K562 (cell line): ENCODE data around the gene SLIT1. TPM values are rescaled to one million over a fixed set of nuclear protein-coding genes. Genes with fewer than 3 reads are reported as not detected.

Source experiments
- BHLHE40 ChIP-seq: IDR thresholded peaks from 2 replicates; pipeline ENCODE4 v1.6.1; 2011; ENCODE audit warnings: low read length, improper control_type of control experiment
- CXXC5 ChIP-seq: fragments of 250-450 bp; sonication (Bioruptor Pico); IDR thresholded peaks from 2 replicates; pipeline ENCODE4 v1.8.0; 2022; ENCODE audit warnings: inconsistent platforms, mild to moderate bottlenecking, moderate library complexity
- DNMT1 ChIP-seq: fragments of 450-650 bp; IDR thresholded peaks from 2 replicates; pipeline ENCODE4 v1.6.1; 2016; ENCODE audit warnings: antibody characterized with exemption, mild to moderate bottlenecking
- EP300 ChIP-seq: IDR thresholded peaks from 2 replicates; pipeline ENCODE4 v1.6.1; 2012; ENCODE audit warnings: low read length, improper control_type of control experiment
- MEIS2 ChIP-seq: fragments of 450-650 bp; IDR thresholded peaks from 2 replicates; pipeline ENCODE4 v1.6.1; 2014; ENCODE audit warnings: mild to moderate bottlenecking; ENCODE audit not compliant: partially characterized antibody
- MYC ChIP-seq, 2 experiments: fragments of 250-450 bp in 1 of 2; sonication (Bioruptor Pico) in 1 of 2; IDR thresholded peaks; 2 replicates each; pipeline versions ENCODE4 v1.5.1 to v1.6.1; 2012 to 2021; ENCODE audit warnings: low read depth in 2 of 2, borderline replicate concordance in 1 of 2, improper control_type of control experiment in 1 of 2, low read length in 1 of 2, mild to moderate bottlenecking in 1 of 2, moderate library complexity in 1 of 2
- NR3C1 ChIP-seq: sonication (generic); formaldehyde crosslinking; IDR thresholded peaks from 2 replicates; pipeline ENCODE4 v1.8.1; 2022; ENCODE audit warnings: missing genetic modification reagents
- PHTF2 ChIP-seq: fragments of 250-450 bp; sonication (Bioruptor Pico); IDR thresholded peaks from 2 replicates; pipeline ENCODE4 v1.5.0; 2021; ENCODE audit warnings: mild to moderate bottlenecking
- PML ChIP-seq: IDR thresholded peaks from 2 replicates; pipeline ENCODE4 v1.6.1; 2012; ENCODE audit warnings: low read length, inconsistent platforms
- RBM34 ChIP-seq: fragments of 200-400 bp; formaldehyde crosslinking; IDR thresholded peaks from 2 replicates; pipeline ENCODE4 v1.6.1; 2018; ENCODE audit warnings: low read length, borderline replicate concordance; ENCODE audit not compliant: insufficient read depth
- REST ChIP-seq, 2 experiments: fragments of 450-650 bp; formaldehyde crosslinking in 1 of 2; IDR thresholded peaks; 2 replicates each; pipeline versions ENCODE4 v1.4.0 to v1.6.1; 2014 to 2020; ENCODE audit warnings: mild to moderate bottlenecking in 2 of 2, borderline replicate concordance in 1 of 2, low read depth in 1 of 2
- TEAD1 ChIP-seq, 2 experiments: fragments of 450-650 bp in 1 of 2; sonication (generic) in 1 of 2; formaldehyde crosslinking; IDR thresholded peaks; 2 replicates each; pipeline versions ENCODE4 v1.4.0 to v1.8.0; 2020 to 2022; ENCODE audit warnings: mild to moderate bottlenecking in 2 of 2, missing genetic modification reagents in 1 of 2
- TEAD4 ChIP-seq, 2 experiments: sonication (generic) in 1 of 2; formaldehyde crosslinking in 1 of 2; IDR thresholded peaks; 2 replicates each; pipeline versions ENCODE4 v1.6.1 to v1.8.0; 2012 to 2022; ENCODE audit warnings: borderline replicate concordance in 1 of 2, inconsistent platforms in 1 of 2, low read length in 1 of 2, mild to moderate bottlenecking in 1 of 2, missing genetic modification reagents in 1 of 2
- TRIM28 ChIP-seq: fragments of 450-650 bp; IDR thresholded peaks from 2 replicates; pipeline ENCODE4 v1.6.1; 2017
- ZNF316 ChIP-seq: fragments of 450-650 bp; IDR thresholded peaks from 2 replicates; pipeline ENCODE4 v1.6.1; 2016
- polyA plus RNA-seq, 8 experiments: library from polyadenylated mRNA; depleted of rRNA in 4 of 8; stranded (reverse) in 5 of 8; unstranded in 3 of 8; fragments of >200 nt; fragmentation: Nextera tagmentation in 2 of 8; fragmentation: Illumina TruSeq in 1 of 8; extraction: Ambion mirVana in 2 of 8; extraction: Trizol in 1 of 8; gene quantifications; 2 replicates each; pipeline versions ENCODE4 v1.2.1 to v1.2.3, GENCODE V29; 2011 to 2014; ENCODE audit warnings: inconsistent platforms in 1 of 8, missing spikeins in 1 of 8
- total RNA-seq, 7 experiments: library from RNA; depleted of rRNA in 6 of 7; stranded (reverse); fragments of >200 nt in 6 of 7; fragmentation: Illumina TruSeq in 2 of 7; extraction: Trizol in 2 of 7; gene quantifications; 2 replicates each; pipeline versions ENCODE4 v1.2.1 to v1.2.3, GENCODE V29; 2011 to 2021; ENCODE audit warnings: low replicate concordance in 1 of 7
- TF ChIP-seq, protein P1 (sequence below): sonication (generic); formaldehyde crosslinking; IDR thresholded peaks from 2 replicates; pipeline ENCODE4 v1.8.0; 2022; ENCODE audit warnings: missing genetic modification reagents, mild to moderate bottlenecking, borderline replicate concordance
- TF ChIP-seq, protein P2 (sequence below): sonication (generic); formaldehyde crosslinking; IDR thresholded peaks from 2 replicates; pipeline ENCODE4 v1.9.0; 2022; ENCODE audit warnings: mild to moderate bottlenecking, missing genetic modification reagents

The SLIT1 gene
- total and polyA plus RNA-seq, 9 of the 15 experiments (the other 6 are each of a cell fraction or from before 2014, with no cell fraction given), result 0.01 to 0.11 (median 0.04) TPM; not detected in 3

DNA sequence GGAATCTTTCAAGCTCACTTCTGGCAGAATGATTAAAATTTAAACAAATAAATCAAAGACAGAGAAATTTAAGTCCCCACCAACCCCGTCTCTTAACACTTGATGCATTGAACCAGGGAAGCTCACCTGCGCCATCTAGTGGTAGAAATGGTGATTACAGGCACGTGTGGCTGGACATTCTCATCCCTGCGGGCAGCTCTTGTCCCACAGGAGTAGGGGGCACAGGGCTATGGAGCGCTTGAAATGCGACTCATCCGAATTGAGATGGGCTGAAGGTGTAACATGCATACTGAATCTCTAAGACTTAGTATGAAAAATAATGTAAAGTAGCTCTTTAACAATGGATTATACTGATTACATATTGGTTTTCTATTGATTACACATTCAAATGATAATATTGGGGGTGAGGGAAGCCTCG, 24.8 kb upstream of the SLIT1 start (continued):
- peak; percentile 62 for TF ChIP-seq REST (IDR thresholded peaks at IDR 0.05; ENCODE audit: borderline replicate concordance)
- no peak for TF ChIP-seq REST (CRISPR knock-in tag; IDR thresholded peaks at IDR 0.05; ENCODE audit: low read depth)
- no peak for TF ChIP-seq MEIS2
- TF ChIP-seq DNMT1, result no peak
- no peak for TF ChIP-seq PHTF2 (CRISPR knock-in tag)
- TF ChIP-seq, protein P1, sequence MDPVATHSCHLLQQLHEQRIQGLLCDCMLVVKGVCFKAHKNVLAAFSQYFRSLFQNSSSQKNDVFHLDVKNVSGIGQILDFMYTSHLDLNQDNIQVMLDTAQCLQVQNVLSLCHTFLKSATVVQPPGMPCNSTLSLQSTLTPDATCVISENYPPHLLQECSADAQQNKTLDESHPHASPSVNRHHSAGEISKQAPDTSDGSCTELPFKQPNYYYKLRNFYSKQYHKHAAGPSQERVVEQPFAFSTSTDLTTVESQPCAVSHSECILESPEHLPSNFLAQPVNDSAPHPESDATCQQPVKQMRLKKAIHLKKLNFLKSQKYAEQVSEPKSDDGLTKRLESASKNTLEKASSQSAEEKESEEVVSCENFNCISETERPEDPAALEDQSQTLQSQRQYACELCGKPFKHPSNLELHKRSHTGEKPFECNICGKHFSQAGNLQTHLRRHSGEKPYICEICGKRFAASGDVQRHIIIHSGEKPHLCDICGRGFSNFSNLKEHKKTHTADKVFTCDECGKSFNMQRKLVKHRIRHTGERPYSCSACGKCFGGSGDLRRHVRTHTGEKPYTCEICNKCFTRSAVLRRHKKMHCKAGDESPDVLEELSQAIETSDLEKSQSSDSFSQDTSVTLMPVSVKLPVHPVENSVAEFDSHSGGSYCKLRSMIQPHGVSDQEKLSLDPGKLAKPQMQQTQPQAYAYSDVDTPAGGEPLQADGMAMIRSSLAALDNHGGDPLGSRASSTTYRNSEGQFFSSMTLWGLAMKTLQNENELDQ, result no peak
- no peak for TF ChIP-seq EP300
- TF ChIP-seq, protein P2, sequence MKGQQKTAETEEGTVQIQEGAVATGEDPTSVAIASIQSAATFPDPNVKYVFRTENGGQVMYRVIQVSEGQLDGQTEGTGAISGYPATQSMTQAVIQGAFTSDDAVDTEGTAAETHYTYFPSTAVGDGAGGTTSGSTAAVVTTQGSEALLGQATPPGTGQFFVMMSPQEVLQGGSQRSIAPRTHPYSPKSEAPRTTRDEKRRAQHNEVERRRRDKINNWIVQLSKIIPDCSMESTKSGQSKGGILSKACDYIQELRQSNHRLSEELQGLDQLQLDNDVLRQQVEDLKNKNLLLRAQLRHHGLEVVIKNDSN (CRISPR knock-in tag), result peak; percentile 59
- no peak for TF ChIP-seq PML
- peak; percentile 83 for TF ChIP-seq ZNF316
- no peak for TF ChIP-seq CXXC5 (CRISPR knock-in tag)
- TF ChIP-seq TEAD1 (CRISPR knock-in tag; IDR thresholded peaks at IDR 0.05), result peak in 1 of 2 experiments; percentile 55; a peak in 1 of 4 replicates
- 0 out of 2 replicates have a peak, but pooled peaks have one; percentile 41 for TF ChIP-seq TEAD4 (IDR thresholded peaks at IDR 0.05; ENCODE audit: low read length)
- TF ChIP-seq TEAD4 (CRISPR knock-in tag; IDR thresholded peaks at IDR 0.05; ENCODE audit: borderline replicate concordance), result no peak
- peak; percentile 92 for TF ChIP-seq BHLHE40
- no peak for TF ChIP-seq NR3C1 (CRISPR knock-in tag)
- TF ChIP-seq TRIM28, result peak; percentile 79; the same call in 1 of the 2 replicates
- no peak for TF ChIP-seq RBM34
- TF ChIP-seq MYC (IDR thresholded peaks at IDR 0.05; ENCODE audit: low read depth, low read length), result 0 out of 2 replicates have a peak, but pooled peaks have one; percentile 24
- no peak for TF ChIP-seq MYC (CRISPR knock-in tag; IDR thresholded peaks at IDR 0.05; ENCODE audit: borderline replicate concordance, low read depth)
